ENCODE results near the gene CENPL. TPM values are rescaled to one million over a fixed set of nuclear protein-coding genes. Genes with fewer than 3 reads are reported as not detected.

Gene CENPL, protein sequence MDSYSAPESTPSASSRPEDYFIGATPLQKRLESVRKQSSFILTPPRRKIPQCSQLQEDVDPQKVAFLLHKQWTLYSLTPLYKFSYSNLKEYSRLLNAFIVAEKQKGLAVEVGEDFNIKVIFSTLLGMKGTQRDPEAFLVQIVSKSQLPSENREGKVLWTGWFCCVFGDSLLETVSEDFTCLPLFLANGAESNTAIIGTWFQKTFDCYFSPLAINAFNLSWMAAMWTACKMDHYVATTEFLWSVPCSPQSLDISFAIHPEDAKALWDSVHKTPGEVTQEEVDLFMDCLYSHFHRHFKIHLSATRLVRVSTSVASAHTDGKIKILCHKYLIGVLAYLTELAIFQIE
- 10.7 to 16.5 TPM (median 11.2 TPM) in 5 replicates for total RNA-seq (2022; extraction: Qiagen RNA extraction; ENCODE audit: low read depth)

GRCh38 chr1:173824315-173825081 is at the start of gene CENPL, which contains the start of gene DARS2:
Gene CENPL (minus strand): TSS chr1:173824883. CDS start chr1:173811299, 13,584 bp downstream.
Gene DARS2 (plus strand): TSS chr1:173824673. CDS start chr1:173825230, 557 bp downstream.

DNA sequence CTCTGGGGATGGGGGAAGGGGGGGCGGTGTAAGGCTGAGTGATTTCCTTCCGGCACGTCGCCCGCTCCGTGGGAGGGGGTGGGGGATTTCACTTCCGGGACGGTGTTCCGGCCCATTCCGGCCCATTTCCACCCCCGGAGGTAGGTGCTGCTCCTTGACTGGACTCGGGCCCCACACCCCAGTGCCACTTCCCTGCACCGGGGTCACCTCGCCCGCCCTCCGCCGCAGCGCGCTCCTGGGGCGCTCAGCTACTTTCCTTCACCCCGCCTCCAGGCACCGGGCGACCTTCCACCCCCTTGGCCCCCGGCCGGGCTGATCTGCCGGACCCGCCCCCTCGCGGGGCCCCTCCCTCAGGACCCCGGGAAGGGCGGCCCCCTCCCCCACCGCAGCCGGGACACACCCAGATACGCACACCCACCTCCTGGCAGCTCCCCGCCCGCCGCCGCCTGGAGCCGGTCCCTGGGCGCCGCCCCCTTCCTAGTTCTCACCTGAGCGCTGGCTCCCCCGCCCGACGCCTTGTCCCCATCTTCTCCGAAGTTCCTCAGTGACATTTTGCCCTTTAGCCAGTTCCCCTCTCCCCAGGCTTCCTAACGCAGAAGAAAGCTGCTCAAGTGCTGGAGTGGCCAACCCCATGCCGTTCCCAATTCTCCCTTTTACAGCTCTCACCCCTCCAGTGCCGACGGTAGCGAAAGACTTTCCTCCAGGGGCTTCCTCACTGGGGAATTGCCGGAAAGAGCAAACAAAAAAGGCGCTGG is 43.8 kb upstream of the CENPL start, which contains the start of gene ZBTB37:
TSS of gene ZBTB37 (plus strand) at position 115 of the 755 bp plus-strand sequence. CDS start 1,846 bp downstream, outside the sequence.

DNA sequence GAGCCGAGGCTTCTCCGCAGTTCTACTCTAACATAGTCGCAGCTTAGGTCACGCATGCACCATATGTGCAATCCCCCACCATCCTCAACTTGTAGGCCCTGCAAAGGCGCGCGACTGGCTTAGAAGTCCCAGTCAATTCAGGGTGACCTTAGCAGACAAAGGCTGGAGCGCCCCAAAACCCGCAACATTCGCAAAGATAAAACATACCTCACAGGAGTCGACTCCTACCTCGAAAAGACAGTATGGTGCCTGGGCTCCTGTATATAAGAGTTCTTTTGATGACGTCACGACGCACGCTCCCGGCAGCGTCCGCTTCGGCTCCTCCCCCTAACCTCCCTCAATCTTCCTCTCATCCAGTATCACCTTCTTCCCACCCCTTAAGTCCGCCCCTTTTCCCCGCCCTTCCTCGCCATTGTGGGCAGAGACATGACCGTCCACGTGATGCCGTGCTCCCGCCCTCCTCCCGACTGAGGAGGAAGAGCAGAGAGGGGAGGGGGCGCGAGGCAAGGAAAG is 43.1 kb upstream of the CENPL start, which contains the start of gene GAS5:
TSS of gene GAS5 (minus strand) at position 237 of the 513 bp plus-strand sequence.

Other genes starting within 250 kb of the CENPL start
- gene SLC9C2, start 221.8 kb downstream of the CENPL start, total RNA-seq (2022; extraction: Qiagen RNA extraction; ENCODE audit: low read depth), result not detected in 5 replicates
- gene TEX50, start 189.5 kb downstream of the CENPL start, total RNA-seq (2022; extraction: Qiagen RNA extraction; ENCODE audit: low read depth), result not detected in 5 replicates
- gene ANKRD45, start 155.0 kb downstream of the CENPL start, total RNA-seq (2022; extraction: Qiagen RNA extraction; ENCODE audit: low read depth), result 0.13 TPM in 1 of 5 replicates, not detected in the others
- gene KLHL20, start 109.9 kb downstream of the CENPL start, total RNA-seq (2022; extraction: Qiagen RNA extraction; ENCODE audit: low read depth), result 9.4 to 13.1 TPM (median 12.3 TPM) in 5 replicates
- gene DARS2, start 210 bp downstream of the CENPL start, total RNA-seq (2022; extraction: Qiagen RNA extraction; ENCODE audit: low read depth), result 36.5 to 44.5 TPM (median 42.1 TPM) in 5 replicates
- gene GAS5, start 43.1 kb upstream of the CENPL start, total RNA-seq (2022; extraction: Qiagen RNA extraction; ENCODE audit: low read depth), result 274 to 349 TPM (median 295 TPM) in 5 replicates
- gene ZBTB37, start 43.5 kb upstream of the CENPL start, total RNA-seq (2022; extraction: Qiagen RNA extraction; ENCODE audit: low read depth), result 0.85 to 1.6 TPM (median 1.6 TPM) in 5 replicates
- gene SERPINC1, start 92.4 kb upstream of the CENPL start, total RNA-seq (2022; extraction: Qiagen RNA extraction; ENCODE audit: low read depth), result 0.28 TPM in 1 of 5 replicates, not detected in the others
- gene RC3H1, start 197.5 kb upstream of the CENPL start, total RNA-seq (2022; extraction: Qiagen RNA extraction; ENCODE audit: low read depth), result 4.7 to 7.7 TPM (median 6.6 TPM) in 5 replicates

Data from A549 treated with ZK216348 at 1 μM for 4 hours (cell line).